ENCODE data around the gene CENPH.
"Not testable (repeated sequence)": the region's sequence is repeated elsewhere in the genome, so short reads cannot be mapped to it uniquely, and the experiment has no call there.

CENPH gene

GRCh38 chr5:69252437-69252836 lies 63.1 kb downstream of the CENPH start:
- no peak for DNase-seq (ENCODE audit: low read depth)

GRCh38 chr5:69255940-69256339 lies 66.6 kb downstream of the CENPH start:
- DNase-seq (ENCODE audit: low read depth) = not testable (repeated sequence)

- no peak for DNase-seq (ENCODE audit: low read depth)
Observed at GRCh38 chr5:69257577-69257976, 68.2 kb downstream of the CENPH start.

Data from stimulated activated CD8-positive, alpha-beta memory T cell treated with anti-CD3 and anti-CD28 coated beads, Interleukin-12 subunit alpha, Interleukin-12 subunit beta, amount 100 ng/mL, for 4 hours (primary cell).